Neuronal stem cell (in vitro differentiated cells): ENCODE measurements around the gene CDK14.

ENCODE experiments used
- DNase-seq: peaks from one replicate; pipeline ENCODE4 v3.0.0-alpha.2; 2013; ENCODE audit warnings: low spot score
- H2AFZ ChIP-seq: one replicate; pipeline ENCODE4 v1.6.1; 2013; ENCODE audit warnings: mild to moderate bottlenecking, low read length, inconsistent platforms
- H2AK5ac ChIP-seq: 2 replicates; pipeline ENCODE4 v1.6.1; 2013; ENCODE audit warnings: low read depth, mild to moderate bottlenecking, inconsistent platforms, low read length, moderate library complexity, mixed read lengths
- H2BK120ac ChIP-seq: 2 replicates; pipeline ENCODE4 v1.6.1; 2013; ENCODE audit warnings: low read depth, mild to moderate bottlenecking, inconsistent platforms, low read length, moderate library complexity, mixed read lengths
- H2BK12ac ChIP-seq: one replicate; pipeline ENCODE4 v1.6.1; 2013; ENCODE audit warnings: low read length, inconsistent platforms
- H2BK15ac ChIP-seq: 2 replicates; pipeline ENCODE4 v1.6.1; 2013; ENCODE audit warnings: mild to moderate bottlenecking, low read length, inconsistent platforms, mixed read lengths
- H2BK5ac ChIP-seq: one replicate; pipeline ENCODE4 v1.6.1; 2013; ENCODE audit warnings: inconsistent platforms, mild to moderate bottlenecking, low read length, moderate library complexity
- H3K14ac ChIP-seq: one replicate; pipeline ENCODE4 v1.6.1; 2013; ENCODE audit warnings: low read length, inconsistent platforms
- H3K18ac ChIP-seq: 2 replicates; pipeline ENCODE4 v1.6.1; 2013; ENCODE audit warnings: low read length, inconsistent platforms
- H3K23ac ChIP-seq: 2 replicates; pipeline ENCODE4 v1.6.1; 2013; ENCODE audit warnings: low read depth, mild to moderate bottlenecking, mixed read lengths, low read length, inconsistent platforms; ENCODE audit not compliant: poor library complexity
- H3K27ac ChIP-seq: replicated peaks from 3 replicates; pipeline ENCODE4 v1.5.1; 2013; ENCODE audit warnings: low read length, inconsistent platforms
- H3K27me3 ChIP-seq, 3 experiments: 2 replicates each; pipeline ENCODE4 v1.6.1; 2013; ENCODE audit warnings: low read length in 3 of 3, mild to moderate bottlenecking in 2 of 3, inconsistent platforms in 1 of 3, low read depth in 1 of 3, mixed read lengths in 1 of 3, moderate library complexity in 1 of 3; ENCODE audit not compliant: control insufficient read depth in 3 of 3, insufficient read depth in 3 of 3
- H3K36me3 ChIP-seq, 2 donors: replicated peaks in 1 of 2; 2 replicates each; pipeline ENCODE4 v1.6.1; 2013; ENCODE audit warnings: low read length in 2 of 2; ENCODE audit not compliant: control insufficient read depth in 2 of 2, insufficient read depth in 2 of 2
- H3K4ac ChIP-seq: 2 replicates; pipeline ENCODE4 v1.6.1; 2013; ENCODE audit warnings: inconsistent platforms, mild to moderate bottlenecking, low read length, moderate library complexity
- H3K4me1 ChIP-seq, 2 donors: 1 replicate in 1 of 2; 2 replicates in 1 of 2; pipeline ENCODE4 v1.6.1; 2013; ENCODE audit warnings: low read length in 2 of 2, low read depth in 1 of 2; ENCODE audit not compliant: control insufficient read depth in 2 of 2, insufficient read depth in 1 of 2
- H3K4me2 ChIP-seq: one replicate; pipeline ENCODE4 v1.6.1; 2013; ENCODE audit warnings: mild to moderate bottlenecking, low read length, inconsistent platforms; ENCODE audit not compliant: insufficient read depth, poor library complexity, severe bottlenecking
- H3K4me3 ChIP-seq, 2 donors: 2 replicates each; pipeline ENCODE4 v1.5.1; 2013; ENCODE audit warnings: low read length in 2 of 2, mild to moderate bottlenecking in 2 of 2, inconsistent platforms in 1 of 2, moderate library complexity in 1 of 2
- H3K79me1 ChIP-seq: one replicate; pipeline ENCODE4 v1.6.1; 2013; ENCODE audit warnings: low read depth, mild to moderate bottlenecking, inconsistent platforms, low read length, moderate library complexity
- H3K9ac ChIP-seq: one replicate; pipeline ENCODE4 v1.6.1; 2013; ENCODE audit warnings: mild to moderate bottlenecking, low read depth, low read length, inconsistent platforms; ENCODE audit not compliant: poor library complexity
- H3K9me3 ChIP-seq, 2 donors: replicated peaks in 1 of 2; 2 replicates each; pipeline versions ENCODE3 to v1.6.1; 2013; ENCODE audit warnings: low read length in 2 of 2, mild to moderate bottlenecking in 2 of 2, inconsistent platforms in 1 of 2, low read depth in 1 of 2, mixed read lengths in 1 of 2, moderate library complexity in 1 of 2; ENCODE audit not compliant: control insufficient read depth in 2 of 2, insufficient read depth in 1 of 2
- H4K8ac ChIP-seq: one replicate; pipeline ENCODE4 v1.6.1; 2013; ENCODE audit warnings: low read depth, mild to moderate bottlenecking, inconsistent platforms, low read length, moderate library complexity
- H4K91ac ChIP-seq: one replicate; pipeline ENCODE4 v1.6.1; 2013; ENCODE audit warnings: low read length, low read depth, mild to moderate bottlenecking, inconsistent platforms; ENCODE audit not compliant: poor library complexity
- WGBS, 2 donors: extraction: QIAGEN DNeasy Blood & Tissue Kit; methylation state at CpG; one replicate each; pipeline ENCODE4 v1.1.7; 2013; ENCODE audit warnings: missing lambda C conversion rate in 2 of 2, mixed read lengths in 1 of 2; ENCODE audit not compliant: insufficient read length in 2 of 2, insufficient replicate concordance in 1 of 2; ENCODE audit errors: extremely low coverage in 2 of 2; 5-methylcytosine and 5-hydroxymethylcytosine counted together

CDK14 gene

DNA sequence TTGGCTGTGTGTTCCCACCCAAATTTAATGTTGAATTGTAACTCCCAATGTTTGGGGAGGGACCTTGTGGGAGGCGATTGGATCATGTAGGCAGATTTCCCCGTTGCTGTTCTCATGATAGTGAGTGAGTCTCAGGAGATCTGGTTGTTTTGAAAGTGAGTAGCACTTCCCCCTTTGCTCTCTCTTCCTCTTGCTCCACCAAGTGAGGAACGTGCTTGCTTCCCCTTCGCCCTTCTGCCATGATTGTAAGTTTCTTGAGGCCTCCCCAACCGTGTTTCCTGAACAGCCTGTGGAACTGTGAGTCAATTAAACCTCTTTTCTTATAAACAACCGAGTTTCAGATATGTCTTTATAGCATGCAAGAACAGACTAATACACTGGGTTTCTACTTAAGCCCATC lies 176.3 kb downstream of the CDK14 start:
- Histone ChIP-seq H2BK12ac (no peak overlapping the region), H3K4me3 (no peak overlapping the region), H3K27ac (no peak overlapping the region), H3K23ac (no peak overlapping the region), H2AFZ (no peak overlapping the region), H2BK5ac (no peak overlapping the region), H3K36me3 (peaks cover 0 to 8% of the 10 kb centered on the region in 2 donors), H3K14ac (no peak overlapping the region), H3K79me1 (peaks cover 2% of the 10 kb centered on the region), H3K27me3 (no peaks in the 10 kb centered on the region), H4K8ac (no peak overlapping the region), H2BK120ac (no peak overlapping the region), H3K18ac (no peak overlapping the region), H3K4ac (no peak overlapping the region), H3K9ac (no peak overlapping the region), H3K4me1 (peaks cover 0 to 2% of the 10 kb centered on the region in 2 donors), H3K4me2 (no peak overlapping the region), H4K91ac (no peak overlapping the region), H2AK5ac (no peak overlapping the region), H2BK15ac (no peak overlapping the region), H3K9me3 (no peaks in the 10 kb centered on the region)
- no peak for DNase-seq
- no CpG with 5 or more reads among the region's 6 CpGs for WGBS, 2 donors

DNA sequence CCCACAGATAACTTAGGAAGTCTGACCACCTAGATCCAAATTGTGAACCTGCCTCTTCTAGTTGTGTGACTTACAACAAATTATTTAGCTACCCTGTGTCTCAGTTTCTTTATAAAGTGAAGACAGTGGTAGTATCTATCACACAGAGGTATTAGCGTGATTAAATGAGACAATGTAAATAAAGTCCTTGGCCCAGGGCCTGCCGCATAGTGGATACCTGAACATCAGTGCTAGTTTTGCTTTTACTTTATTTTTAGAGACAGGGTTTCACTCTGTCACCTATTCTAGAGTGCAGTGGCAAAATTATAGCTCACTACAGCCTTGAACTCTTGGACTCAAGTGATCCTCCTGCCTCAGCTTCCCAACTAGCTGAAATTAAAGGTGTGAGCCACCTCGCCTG lies 177.1 kb downstream of the CDK14 start:
- H2AFZ ChIP-seq: no peak overlapping the region
- no peak overlapping the region for H3K4me2 ChIP-seq
- H3K36me3 ChIP-seq: peaks cover 0 to 8% of the 10 kb centered on the region in 2 donors
- H3K18ac ChIP-seq: no peak overlapping the region
- H3K27me3 ChIP-seq: no peaks in the 10 kb centered on the region
- no peak overlapping the region for H2BK12ac ChIP-seq
- H3K79me1 ChIP-seq: peaks cover 2% of the 10 kb centered on the region
- no peak overlapping the region for H2BK120ac ChIP-seq
- DNase-seq: no peak
- H2BK15ac ChIP-seq: no peak overlapping the region
- H3K14ac ChIP-seq: no peak overlapping the region
- no CpG with 5 or more reads among the region's 3 CpGs for WGBS, 2 donors
- no peak overlapping the region for H2BK5ac ChIP-seq
- peaks cover 0 to 4% of the 10 kb centered on the region in 2 donors for H3K4me1 ChIP-seq
- H3K9me3 ChIP-seq: no peaks in the 10 kb centered on the region
- no peak overlapping the region for H4K91ac ChIP-seq
- no peak overlapping the region for H3K4me3 ChIP-seq
- no peak overlapping the region for H4K8ac ChIP-seq
- H3K4ac ChIP-seq: no peak overlapping the region
- no peak overlapping the region for H3K9ac ChIP-seq
- H3K23ac ChIP-seq: no peak overlapping the region
- no peak overlapping the region for H2AK5ac ChIP-seq
- no peak overlapping the region for H3K27ac ChIP-seq

DNA sequence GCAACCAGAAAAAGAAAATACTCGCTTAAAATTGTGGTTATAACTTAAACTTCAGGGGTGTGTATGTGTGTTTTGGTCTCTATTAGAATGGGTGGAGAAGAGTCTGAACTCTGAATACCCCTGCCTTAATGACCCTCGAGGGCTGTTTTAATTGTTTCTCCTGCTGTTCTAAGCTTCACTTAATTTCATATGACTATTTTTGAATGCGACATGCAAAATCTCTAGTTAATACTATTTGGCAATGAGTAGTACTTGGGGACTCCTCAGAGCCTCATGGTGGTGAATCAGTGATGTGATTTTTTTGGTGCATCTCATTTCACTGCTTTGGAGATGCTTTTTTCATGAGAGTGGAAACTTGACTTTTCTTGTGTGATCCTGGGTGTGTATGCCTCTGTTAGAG lies 178.6 kb downstream of the CDK14 start:
- H3K9ac ChIP-seq: no peak overlapping the region
- H3K4me1 ChIP-seq: peaks cover 0 to 6% of the 10 kb centered on the region in 2 donors
- peaks cover 0 to 2% of the 10 kb centered on the region in 2 donors for H3K9me3 ChIP-seq
- no CpG with 5 or more reads among the region's 3 CpGs for WGBS, 2 donors
- no peak overlapping the region for H4K8ac ChIP-seq
- H4K91ac ChIP-seq: no peak overlapping the region
- H2BK15ac ChIP-seq: no peak overlapping the region
- no peak overlapping the region for H3K4me3 ChIP-seq
- H2BK5ac ChIP-seq: no peak overlapping the region
- no peak overlapping the region for H3K4ac ChIP-seq
- H3K79me1 ChIP-seq: peaks cover 2% of the 10 kb centered on the region
- peaks cover 0 to 8% of the 10 kb centered on the region in 2 donors for H3K36me3 ChIP-seq
- no peak overlapping the region for H2AK5ac ChIP-seq
- H3K14ac ChIP-seq: no peak overlapping the region
- no peak overlapping the region for H2BK120ac ChIP-seq
- no peak overlapping the region for H3K23ac ChIP-seq
- no peak overlapping the region for H2AFZ ChIP-seq
- no peak for DNase-seq
- H3K4me2 ChIP-seq: no peak overlapping the region
- no peak overlapping the region for H3K18ac ChIP-seq
- no peaks in the 10 kb centered on the region for H3K27me3 ChIP-seq
- no peak overlapping the region for H3K27ac ChIP-seq
- H2BK12ac ChIP-seq: no peak overlapping the region

DNA sequence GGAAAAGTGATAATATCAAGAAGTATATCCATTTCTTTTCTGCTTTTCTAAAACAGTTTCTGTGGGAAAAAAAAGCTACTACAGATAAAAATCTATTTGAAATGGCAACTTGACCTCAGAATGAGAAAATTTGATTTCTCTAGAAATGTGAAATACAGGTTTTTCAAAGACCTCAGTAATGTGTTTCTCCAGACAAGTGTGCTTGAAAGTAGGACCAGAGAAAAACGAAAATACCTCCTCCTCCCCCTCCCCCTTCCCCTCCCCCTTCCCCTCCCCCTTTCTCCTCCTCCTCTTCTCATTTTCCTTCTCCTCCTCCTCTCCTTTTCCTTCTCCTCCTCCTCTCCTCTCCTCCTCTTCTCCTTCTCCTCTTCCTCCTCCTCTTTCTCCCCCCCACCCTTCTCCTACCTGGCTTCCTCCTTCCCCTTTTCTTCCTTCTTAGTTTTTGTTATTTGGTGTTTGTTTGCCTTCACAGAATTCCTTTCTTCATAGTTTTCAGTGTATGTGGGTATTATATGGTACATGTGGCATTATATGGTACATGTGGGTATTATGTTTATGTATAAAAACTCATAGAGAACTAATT lies 179.4 kb downstream of the CDK14 start:
- Histone ChIP-seq H3K27me3 (no peaks in the 10 kb centered on the region), H3K14ac (no peak overlapping the region), H3K4me2 (no peak overlapping the region), H4K8ac (no peak overlapping the region), H2AK5ac (no peak overlapping the region), H3K4me3 (no peak overlapping the region), H3K18ac (no peak overlapping the region), H3K4me1 (peaks cover 0 to 6% of the 10 kb centered on the region in 2 donors), H3K79me1 (peaks cover 2% of the 10 kb centered on the region), H3K36me3 (peaks cover 0 to 7% of the 10 kb centered on the region in 2 donors), H3K9me3 (peaks cover 0 to 7% of the 10 kb centered on the region in 2 donors), H3K27ac (no peak overlapping the region), H2AFZ (no peak overlapping the region), H3K9ac (no peak overlapping the region), H2BK15ac (no peak overlapping the region), H3K23ac (no peak overlapping the region), H2BK12ac (no peak overlapping the region), H3K4ac (no peak overlapping the region), H4K91ac (no peak overlapping the region), H2BK5ac (no peak overlapping the region), H2BK120ac (no peak overlapping the region)
- WGBS, 2 donors: no CpG with 5 or more reads among the region's 1 CpG
- no peak for DNase-seq
